K562 (cell line): ENCODE measurements around the gene AZGP1. TPM values are rescaled to one million over a fixed set of nuclear protein-coding genes. Genes with fewer than 3 reads are reported as not detected.

Source experiments
- CBFA2T3 ChIP-seq: fragments of 450-650 bp; IDR thresholded peaks from 2 replicates; pipeline ENCODE4 v1.6.1; 2017
- ELF2 ChIP-seq: fragments of 250-450 bp; sonication (Bioruptor Pico); IDR thresholded peaks from 2 replicates; pipeline ENCODE4 v1.5.0; 2021; ENCODE audit warnings: mild to moderate bottlenecking
- ETS2 ChIP-seq: IDR thresholded peaks from 2 replicates; pipeline ENCODE4 v1.6.1; 2016; ENCODE audit warnings: borderline replicate concordance, missing genetic modification characterization, mild to moderate bottlenecking, moderate library complexity, missing compliant biosample characterization; ENCODE audit not compliant: poor library complexity, severe bottlenecking
- FOXA1 ChIP-seq: fragments of 450-650 bp; IDR thresholded peaks from 2 replicates; pipeline ENCODE4 v1.6.1; 2016; ENCODE audit warnings: mild to moderate bottlenecking, borderline replicate concordance
- KAT7 ChIP-seq: sonication (generic); formaldehyde crosslinking; IDR thresholded peaks from 2 replicates; pipeline ENCODE4 v1.8.0; 2022; ENCODE audit warnings: missing genetic modification reagents, mild to moderate bottlenecking, borderline replicate concordance
- MCM7 ChIP-seq, 2 experiments: fragments of 450-650 bp; IDR thresholded peaks; 2 replicates each; pipeline ENCODE4 v1.6.1; 2016 to 2018
- MLX ChIP-seq, 2 experiments: fragments of 450-650 bp in 1 of 2; sonication (generic) in 1 of 2; formaldehyde crosslinking; conservative IDR thresholded peaks; 2 replicates each; pipeline versions ENCODE4 v1.4.0 to v1.8.1; 2020 to 2022; ENCODE audit warnings: mild to moderate bottlenecking in 1 of 2, missing genetic modification reagents in 1 of 2
- NFE2L1 ChIP-seq: fragments of 450-650 bp; IDR thresholded peaks from 2 replicates; pipeline ENCODE4 v1.6.1; 2016; ENCODE audit warnings: missing genetic modification characterization, low read depth, mild to moderate bottlenecking, missing compliant biosample characterization, moderate library complexity, borderline replicate concordance
- NRF1 ChIP-seq, 2 experiments: fragments of 450-650 bp; IDR thresholded peaks in 1 of 2; conservative IDR thresholded peaks in 1 of 2; 2 replicates each; pipeline ENCODE4 v1.6.1; 2014; ENCODE audit warnings: mild to moderate bottlenecking in 2 of 2
- POLR2H ChIP-seq: IDR thresholded peaks from 2 replicates; pipeline ENCODE4 v1.6.1; 2016; ENCODE audit warnings: missing genetic modification characterization, low read depth, mild to moderate bottlenecking, control low read depth, missing compliant biosample characterization, moderate library complexity
- RAD21 ChIP-seq, 2 experiments: fragments of 250-450 bp in 1 of 2; fragments of 450-650 bp in 1 of 2; sonication (Bioruptor Pico) in 1 of 2; formaldehyde crosslinking in 1 of 2; IDR thresholded peaks in 1 of 2; conservative IDR thresholded peaks in 1 of 2; 2 replicates each; pipeline versions ENCODE4 v1.4.0 to v1.8.0; 2020 to 2022; ENCODE audit warnings: mild to moderate bottlenecking in 2 of 2, moderate library complexity in 1 of 2
- STAT5A ChIP-seq: IDR thresholded peaks from 2 replicates; pipeline ENCODE4 v1.6.1; 2012; ENCODE audit warnings: low read length, inconsistent platforms, borderline replicate concordance
- TBP ChIP-seq: optimal IDR thresholded peaks from 2 replicates; pipeline ENCODE3; 2011; ENCODE audit warnings: low read depth, low read length, improper control_type of control experiment
- TCF15 ChIP-seq: fragments of 250-450 bp; sonication (Bioruptor Pico); IDR thresholded peaks from 2 replicates; pipeline ENCODE4 v1.8.0; 2022; ENCODE audit warnings: moderate library complexity, mild to moderate bottlenecking, inconsistent platforms
- TFAP4 ChIP-seq: sonication (generic); formaldehyde crosslinking; IDR thresholded peaks from 2 replicates; pipeline ENCODE4 v1.8.0; 2022; ENCODE audit warnings: missing genetic modification reagents, mild to moderate bottlenecking, moderate library complexity, borderline replicate concordance
- ZNF146 ChIP-seq: IDR thresholded peaks from one replicate; pipeline ENCODE4 v1.6.1; 2018; ENCODE audit warnings: missing compliant biosample characterization; ENCODE audit not compliant: unreplicated experiment
- ZNF239 ChIP-seq: fragments of 250-450 bp; sonication (Bioruptor Pico); IDR thresholded peaks from 2 replicates; pipeline ENCODE4 v1.4.0; 2020; ENCODE audit warnings: mild to moderate bottlenecking
- ZNF75A ChIP-seq: fragments of 450-650 bp; formaldehyde crosslinking; IDR thresholded peaks from 2 replicates; pipeline ENCODE4 v1.4.0; 2020; ENCODE audit warnings: mild to moderate bottlenecking
- ZNF77 ChIP-seq: fragments of 250-450 bp; sonication (Bioruptor Pico); IDR thresholded peaks from 2 replicates; pipeline ENCODE4 v1.5.0; 2020
- polyA plus RNA-seq, 8 experiments: library from polyadenylated mRNA; depleted of rRNA in 4 of 8; stranded (reverse) in 5 of 8; unstranded in 3 of 8; fragments of >200 nt; fragmentation: Nextera tagmentation in 2 of 8; fragmentation: Illumina TruSeq in 1 of 8; extraction: Ambion mirVana in 2 of 8; extraction: Trizol in 1 of 8; gene quantifications; 2 replicates each; pipeline versions ENCODE4 v1.2.1 to v1.2.3, GENCODE V29; 2011 to 2014; ENCODE audit warnings: inconsistent platforms in 1 of 8, missing spikeins in 1 of 8
- total RNA-seq, 7 experiments: library from RNA; depleted of rRNA in 6 of 7; stranded (reverse); fragments of >200 nt in 6 of 7; fragmentation: Illumina TruSeq in 2 of 7; extraction: Trizol in 2 of 7; gene quantifications; 2 replicates each; pipeline versions ENCODE4 v1.2.1 to v1.2.3, GENCODE V29; 2011 to 2021; ENCODE audit warnings: low replicate concordance in 1 of 7
- TF ChIP-seq, protein P1 (sequence below): fragments of 450-650 bp; formaldehyde crosslinking; conservative IDR thresholded peaks from 2 replicates; pipeline ENCODE4 v1.4.0; 2022; ENCODE audit warnings: mild to moderate bottlenecking, missing genetic modification characterization
- TF ChIP-seq, protein P2 (sequence below), 2 experiments: fragments of 150-350 bp in 1 of 2; IDR thresholded peaks; 2 replicates each; pipeline ENCODE4 v1.6.1; 2012 to 2016; ENCODE audit warnings: low read depth in 2 of 2, low read length in 2 of 2, mild to moderate bottlenecking in 1 of 2, moderate library complexity in 1 of 2

AZGP1 gene
- total and polyA plus RNA-seq, 9 of the 15 experiments (the other 6 are each of a cell fraction or from before 2014, with no cell fraction given), result 0.18 to 0.53 TPM; not detected in 7

DNA sequence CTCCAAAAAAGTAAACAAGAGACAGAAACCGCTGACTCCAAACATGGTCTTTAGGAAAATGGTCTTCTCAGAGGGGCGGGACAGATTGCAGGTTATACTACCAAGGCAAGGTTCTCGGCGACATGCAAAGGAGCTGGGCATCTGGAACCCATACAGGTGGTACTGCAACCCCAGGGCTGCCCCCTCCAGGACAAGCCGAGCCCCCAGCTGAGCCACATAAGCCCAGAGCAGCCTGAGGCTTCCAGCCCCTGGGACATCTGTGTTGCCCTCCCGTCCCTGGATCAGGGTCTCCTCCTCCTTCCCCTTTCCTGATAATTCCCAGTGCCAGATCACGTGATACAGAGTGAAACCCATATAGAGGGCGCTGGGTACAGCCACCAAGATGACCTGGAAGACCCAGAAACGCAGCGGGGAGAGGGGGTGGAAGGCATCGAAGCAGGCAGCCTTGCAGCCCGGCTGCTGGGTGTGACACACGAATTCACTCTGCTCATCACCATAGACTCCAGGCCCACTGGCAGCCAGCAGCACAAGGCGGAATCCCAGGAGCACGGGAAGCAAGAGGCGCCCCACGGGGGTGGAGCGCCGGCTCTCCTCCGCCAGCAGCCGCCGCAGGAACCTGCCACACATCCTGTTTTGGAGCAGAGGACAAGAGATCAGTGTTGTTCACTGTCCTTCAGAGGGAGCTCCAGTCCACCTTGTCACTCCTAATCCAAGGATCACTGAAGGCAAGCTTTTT lies 46.7 kb downstream of the AZGP1 start, which contains the start of gene GJC3 (continued):
- TF ChIP-seq, protein P1, sequence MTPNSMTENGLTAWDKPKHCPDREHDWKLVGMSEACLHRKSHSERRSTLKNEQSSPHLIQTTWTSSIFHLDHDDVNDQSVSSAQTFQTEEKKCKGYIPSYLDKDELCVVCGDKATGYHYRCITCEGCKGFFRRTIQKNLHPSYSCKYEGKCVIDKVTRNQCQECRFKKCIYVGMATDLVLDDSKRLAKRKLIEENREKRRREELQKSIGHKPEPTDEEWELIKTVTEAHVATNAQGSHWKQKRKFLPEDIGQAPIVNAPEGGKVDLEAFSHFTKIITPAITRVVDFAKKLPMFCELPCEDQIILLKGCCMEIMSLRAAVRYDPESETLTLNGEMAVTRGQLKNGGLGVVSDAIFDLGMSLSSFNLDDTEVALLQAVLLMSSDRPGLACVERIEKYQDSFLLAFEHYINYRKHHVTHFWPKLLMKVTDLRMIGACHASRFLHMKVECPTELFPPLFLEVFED (CRISPR knock-in tag), result no peak
- no peak for TF ChIP-seq TBP
- TF ChIP-seq ELF2 (CRISPR knock-in tag), result no peak
- TF ChIP-seq NFE2L1 (tag), result no peak
- no peak for TF ChIP-seq ZNF146 (CRISPR knock-in tag)
- no peak for TF ChIP-seq STAT5A
- TF ChIP-seq FOXA1, result no peak
- TF ChIP-seq TCF15, result no peak
- TF ChIP-seq KAT7 (CRISPR knock-in tag), result no peak
- TF ChIP-seq ZNF77 (CRISPR knock-in tag), result no peak
- TF ChIP-seq NRF1 (conservative IDR thresholded peaks at IDR 0.05 in 1 of 2, IDR thresholded peaks at IDR 0.05 in 1 of 2), result peak; percentile 55 to 58; a peak in 3 of 4 replicates
- no peak for TF ChIP-seq ETS2 (tag)
- no peak for TF ChIP-seq POLR2H (tag)
- TF ChIP-seq TFAP4 (CRISPR knock-in tag), result peak; percentile 54; the same call in 1 of the 2 replicates
- no peak for TF ChIP-seq MCM7 (IDR thresholded peaks at IDR 0.05)
- TF ChIP-seq, protein P2, sequence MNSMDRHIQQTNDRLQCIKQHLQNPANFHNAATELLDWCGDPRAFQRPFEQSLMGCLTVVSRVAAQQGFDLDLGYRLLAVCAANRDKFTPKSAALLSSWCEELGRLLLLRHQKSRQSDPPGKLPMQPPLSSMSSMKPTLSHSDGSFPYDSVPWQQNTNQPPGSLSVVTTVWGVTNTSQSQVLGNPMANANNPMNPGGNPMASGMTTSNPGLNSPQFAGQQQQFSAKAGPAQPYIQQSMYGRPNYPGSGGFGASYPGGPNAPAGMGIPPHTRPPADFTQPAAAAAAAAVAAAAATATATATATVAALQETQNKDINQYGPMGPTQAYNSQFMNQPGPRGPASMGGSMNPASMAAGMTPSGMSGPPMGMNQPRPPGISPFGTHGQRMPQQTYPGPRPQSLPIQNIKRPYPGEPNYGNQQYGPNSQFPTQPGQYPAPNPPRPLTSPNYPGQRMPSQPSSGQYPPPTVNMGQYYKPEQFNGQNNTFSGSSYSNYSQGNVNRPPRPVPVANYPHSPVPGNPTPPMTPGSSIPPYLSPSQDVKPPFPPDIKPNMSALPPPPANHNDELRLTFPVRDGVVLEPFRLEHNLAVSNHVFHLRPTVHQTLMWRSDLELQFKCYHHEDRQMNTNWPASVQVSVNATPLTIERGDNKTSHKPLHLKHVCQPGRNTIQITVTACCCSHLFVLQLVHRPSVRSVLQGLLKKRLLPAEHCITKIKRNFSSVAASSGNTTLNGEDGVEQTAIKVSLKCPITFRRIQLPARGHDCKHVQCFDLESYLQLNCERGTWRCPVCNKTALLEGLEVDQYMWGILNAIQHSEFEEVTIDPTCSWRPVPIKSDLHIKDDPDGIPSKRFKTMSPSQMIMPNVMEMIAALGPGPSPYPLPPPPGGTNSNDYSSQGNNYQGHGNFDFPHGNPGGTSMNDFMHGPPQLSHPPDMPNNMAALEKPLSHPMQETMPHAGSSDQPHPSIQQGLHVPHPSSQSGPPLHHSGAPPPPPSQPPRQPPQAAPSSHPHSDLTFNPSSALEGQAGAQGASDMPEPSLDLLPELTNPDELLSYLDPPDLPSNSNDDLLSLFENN (IDR thresholded peaks at IDR 0.05; ENCODE audit: low read depth in 2 of 2, low read length in 2 of 2), result no peak
- no peak for TF ChIP-seq ZNF239 (CRISPR knock-in tag)
- TF ChIP-seq CBFA2T3, result no peak
- TF ChIP-seq ZNF75A (CRISPR knock-in tag), result no peak
- peak; percentile 60 to 69 for TF ChIP-seq RAD21 (CRISPR knock-in tag; conservative IDR thresholded peaks at IDR 0.05 in 1 of 2, IDR thresholded peaks at IDR 0.05 in 1 of 2)
- no peak for TF ChIP-seq MLX (CRISPR knock-in tag; conservative IDR thresholded peaks at IDR 0.05)
